ENCODE measurements around the gene PPP4R1.

The PPP4R1 gene

GRCh38 chr18:9614401-9615279 lies at the start of gene PPP4R1:
TSS of gene PPP4R1 (minus strand) at chr18:9614559. CDS start at chr18:9614484, 75 bp downstream.
- ChIA-PET CTCF (no interaction called here), POLR2A (interaction anchor here (0.5 kb wide), 1 partner anchor 86 kb away, joined by 10 read pairs; no protein-coding TSS in a partner anchor)
- peak within 1 kb of the TSS; percentile 71 for H3K4me3 ChIP-seq (ENCODE audit: low read depth, low read length)
- no peak for DNase-seq (ENCODE audit: low read depth, low spot score)
- TF ChIP-seq, protein P1, sequence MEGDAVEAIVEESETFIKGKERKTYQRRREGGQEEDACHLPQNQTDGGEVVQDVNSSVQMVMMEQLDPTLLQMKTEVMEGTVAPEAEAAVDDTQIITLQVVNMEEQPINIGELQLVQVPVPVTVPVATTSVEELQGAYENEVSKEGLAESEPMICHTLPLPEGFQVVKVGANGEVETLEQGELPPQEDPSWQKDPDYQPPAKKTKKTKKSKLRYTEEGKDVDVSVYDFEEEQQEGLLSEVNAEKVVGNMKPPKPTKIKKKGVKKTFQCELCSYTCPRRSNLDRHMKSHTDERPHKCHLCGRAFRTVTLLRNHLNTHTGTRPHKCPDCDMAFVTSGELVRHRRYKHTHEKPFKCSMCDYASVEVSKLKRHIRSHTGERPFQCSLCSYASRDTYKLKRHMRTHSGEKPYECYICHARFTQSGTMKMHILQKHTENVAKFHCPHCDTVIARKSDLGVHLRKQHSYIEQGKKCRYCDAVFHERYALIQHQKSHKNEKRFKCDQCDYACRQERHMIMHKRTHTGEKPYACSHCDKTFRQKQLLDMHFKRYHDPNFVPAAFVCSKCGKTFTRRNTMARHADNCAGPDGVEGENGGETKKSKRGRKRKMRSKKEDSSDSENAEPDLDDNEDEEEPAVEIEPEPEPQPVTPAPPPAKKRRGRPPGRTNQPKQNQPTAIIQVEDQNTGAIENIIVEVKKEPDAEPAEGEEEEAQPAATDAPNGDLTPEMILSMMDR (IDR thresholded peaks at IDR 0.05; ENCODE audit: insufficient read depth, low read length, missing control alignments): no peak

DNA sequence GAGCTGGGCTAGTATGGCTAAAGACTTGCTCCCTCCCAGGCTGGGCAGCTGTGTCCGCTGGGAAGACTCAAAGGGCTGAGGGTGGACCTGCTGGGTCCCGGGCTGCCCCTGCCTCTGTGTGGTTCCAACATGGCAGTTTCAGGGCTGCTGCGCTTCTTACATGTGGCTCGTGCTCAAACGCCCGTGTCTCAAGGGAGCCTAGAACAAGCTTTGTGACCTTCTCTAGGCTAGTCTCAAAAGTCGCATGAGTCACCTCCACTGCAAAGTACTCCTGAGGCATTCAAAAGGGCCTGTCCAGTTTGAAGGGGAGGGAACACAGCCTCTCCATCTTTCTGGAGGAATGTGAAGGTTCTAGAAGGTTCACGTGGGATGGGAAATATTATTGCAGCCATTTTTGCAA lies 49.0 kb upstream of the PPP4R1 start:
- ChIA-PET POLR2A (no interaction called here), CTCF (interaction anchor here (1.3 to 2.6 kb wide), 2 partner anchors 21 to 88 kb away, joined by 3 to 15 read pairs; no protein-coding TSS in a partner anchor)
- DNase-seq (ENCODE audit: low read depth, low spot score): no peak

DNA sequence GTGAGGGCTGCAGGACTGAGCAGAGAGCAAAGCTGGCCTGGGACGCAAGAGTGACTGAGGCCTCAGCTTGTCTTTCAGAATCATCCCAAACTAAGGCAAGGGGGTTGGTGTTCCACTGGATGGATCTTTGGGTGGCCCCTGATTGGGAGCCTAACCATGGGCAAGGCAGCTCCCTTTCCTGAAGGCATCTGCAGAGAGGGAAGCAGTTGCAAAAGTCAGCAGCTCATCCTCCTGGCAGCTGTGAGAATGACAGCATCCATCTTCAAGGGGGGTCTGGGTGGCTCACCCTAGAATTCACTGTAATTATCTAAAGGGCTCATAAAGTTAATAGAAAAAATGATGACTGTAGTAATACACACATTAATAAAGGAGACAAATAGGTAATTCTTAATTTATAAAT lies 47.2 kb upstream of the PPP4R1 start:
- POLR2A ChIA-PET: interaction anchor here (0.8 kb wide), 1 partner anchor 12 kb away, joined by 3 read pairs; no protein-coding TSS in a partner anchor
- no peak overlapping the region for H3K4me3 ChIP-seq (ENCODE audit: low read depth, low read length)
- TF ChIP-seq, protein P1 (IDR thresholded peaks at IDR 0.05; ENCODE audit: insufficient read depth, low read length, missing control alignments): peak; percentile 61
- CTCF ChIA-PET: interaction anchor here (0.7 to 2.6 kb wide), 10 partner anchors 9 to 121 kb away, joined by 3 to 15 read pairs (median 4); no protein-coding TSS in a partner anchor
- no peak for DNase-seq (ENCODE audit: low read depth, low spot score)

More for the DNA sequence above, 49.0 kb upstream of the PPP4R1 start:
- H3K4me3 ChIP-seq (ENCODE audit: low read depth, low read length): no peak overlapping the region
- TF ChIP-seq, protein P1 (IDR thresholded peaks at IDR 0.05; ENCODE audit: insufficient read depth, low read length, missing control alignments): no peak

- POLR2A ChIA-PET: no interaction called here
- TF ChIP-seq, protein P1 (IDR thresholded peaks at IDR 0.05; ENCODE audit: insufficient read depth, low read length, missing control alignments): no peak
- H3K4me3 ChIP-seq (ENCODE audit: low read depth, low read length): no peak overlapping the region
- CTCF ChIA-PET: interaction anchor here (0.7 kb wide), 1 partner anchor 84 kb away, joined by 3 read pairs; no protein-coding TSS in a partner anchor
- DNase-seq (ENCODE audit: low read depth, low spot score): no peak
Measured at GRCh38 chr18:9659499-9660375, 45.4 kb upstream of the PPP4R1 start.

- no peak overlapping the region for H3K4me3 ChIP-seq (ENCODE audit: low read depth, low read length)
- no peak for DNase-seq (ENCODE audit: low read depth, low spot score)
- CTCF ChIA-PET: no interaction called here
- TF ChIP-seq, protein P1 (IDR thresholded peaks at IDR 0.05; ENCODE audit: insufficient read depth, low read length, missing control alignments): no peak
- POLR2A ChIA-PET: no interaction called here
Measured at GRCh38 chr18:9658087-9658641, 43.8 kb upstream of the PPP4R1 start.

All from AG04449 (cell line).